CD4-positive, alpha-beta T cell treated with Interleukin-12 subunit alpha and Interleukin-12 subunit beta, for 1 hour (primary cell): ENCODE results near the gene RUNX1.
A peak's percentile ranks its signal among the peaks of the same experiment; 100 is the strongest.

Source experiments
- DNase-seq: peaks from one replicate; pipeline ENCODE4 v3.0.0-alpha.2; 2020

The RUNX1 gene

GRCh38 chr21:34989337-34990151, 59.6 kb downstream of the RUNX1 start:
- DNase-seq, result no peak

GRCh38 chr21:34988625-34989024, 60.5 kb downstream of the RUNX1 start:
- DNase-seq, result no peak

GRCh38 chr21:34988139-34988538, 61.0 kb downstream of the RUNX1 start:
- DNase-seq, result no peak

GRCh38 chr21:34987501-34988072, 61.5 kb downstream of the RUNX1 start:
- no peak for DNase-seq

- peak; percentile 71 for DNase-seq
Observed at GRCh38 chr21:34986561-34987500, 62.3 kb downstream of the RUNX1 start.

DNA sequence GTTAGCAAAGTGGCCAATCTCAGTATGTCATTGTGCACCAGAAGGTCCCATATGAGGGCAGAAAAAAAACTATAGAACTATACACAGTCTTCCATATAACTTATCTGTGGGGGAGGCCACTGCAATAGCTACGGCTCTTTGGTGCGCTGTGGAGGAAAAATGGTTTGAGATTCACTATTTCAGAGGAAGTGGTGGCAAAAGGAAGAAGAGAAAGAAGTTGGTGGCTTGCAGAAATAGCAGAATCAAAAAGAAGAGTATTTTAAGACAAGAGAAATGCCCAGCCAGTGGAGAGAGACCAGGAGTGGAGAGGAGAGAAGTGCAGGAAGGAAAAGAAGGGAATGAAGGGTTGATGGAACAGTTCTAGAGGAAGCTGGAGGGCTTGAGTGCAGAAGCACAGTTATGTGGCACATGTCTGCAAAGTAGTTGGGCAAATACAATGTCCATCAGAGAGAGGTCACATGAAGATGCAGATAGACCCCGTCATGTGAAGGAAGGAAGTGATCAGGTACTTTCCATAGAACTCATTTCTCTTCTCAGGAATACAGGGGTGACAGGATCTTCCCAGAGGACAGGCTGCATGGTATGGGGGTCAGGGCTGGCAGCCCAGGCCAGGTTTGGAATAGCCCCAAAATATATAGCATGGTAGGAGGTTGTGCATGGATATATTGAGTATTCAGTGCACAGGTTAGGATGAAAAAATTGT, 64.6 kb downstream of the RUNX1 start:
- DNase-seq, result no peak

GRCh38 chr21:34983680-34984086, 65.4 kb downstream of the RUNX1 start:
- peak; percentile 38 for DNase-seq

DNA sequence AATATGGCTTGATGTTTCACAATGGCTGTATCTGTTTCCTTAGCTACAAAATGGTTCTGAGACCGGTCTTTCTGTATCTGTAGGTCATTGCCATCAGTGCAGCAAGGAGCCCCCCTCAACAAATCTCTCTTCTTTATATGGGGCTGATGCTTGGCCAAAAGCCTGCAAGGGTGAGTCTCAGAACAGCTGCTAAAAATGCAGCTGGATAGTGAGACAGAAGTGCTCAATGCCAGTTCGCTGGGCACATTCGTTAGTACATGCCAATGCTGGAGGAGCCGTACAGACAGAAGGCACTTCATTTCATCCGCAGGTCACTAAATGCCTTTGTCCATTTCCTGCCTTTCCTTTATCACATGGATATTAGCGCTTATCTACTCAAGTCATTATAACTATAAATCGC, 67.3 kb downstream of the RUNX1 start:
- DNase-seq, result no peak

GRCh38 chr21:34980423-34981115, 68.5 kb downstream of the RUNX1 start:
- no peak for DNase-seq

DNA sequence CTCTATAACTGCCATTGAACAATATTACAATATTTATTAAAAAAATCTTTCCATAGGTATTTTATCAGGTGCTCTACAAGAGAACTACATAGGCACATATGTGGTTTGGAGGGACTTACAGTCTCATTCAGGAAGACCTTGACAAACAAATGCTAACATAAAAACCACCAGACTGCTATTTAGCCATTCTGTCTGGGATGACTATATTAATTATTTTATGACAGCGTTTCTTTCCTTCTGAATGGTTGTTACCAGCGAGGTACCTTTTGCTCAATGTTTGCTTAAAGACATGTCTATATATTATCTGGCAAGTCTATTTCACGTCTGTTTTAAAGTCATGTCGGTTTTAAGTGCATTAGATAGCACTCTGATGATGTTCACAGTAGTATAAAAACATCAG, 69.7 kb downstream of the RUNX1 start:
- no peak for DNase-seq

GRCh38 chr21:34977333-34977732, 71.8 kb downstream of the RUNX1 start:
- DNase-seq, result no peak

- peak; percentile 59 for DNase-seq
Observed at GRCh38 chr21:34974162-34974981, 74.7 kb downstream of the RUNX1 start.

GRCh38 chr21:34973685-34974084, 75.4 kb downstream of the RUNX1 start:
- DNase-seq, result no peak

DNA sequence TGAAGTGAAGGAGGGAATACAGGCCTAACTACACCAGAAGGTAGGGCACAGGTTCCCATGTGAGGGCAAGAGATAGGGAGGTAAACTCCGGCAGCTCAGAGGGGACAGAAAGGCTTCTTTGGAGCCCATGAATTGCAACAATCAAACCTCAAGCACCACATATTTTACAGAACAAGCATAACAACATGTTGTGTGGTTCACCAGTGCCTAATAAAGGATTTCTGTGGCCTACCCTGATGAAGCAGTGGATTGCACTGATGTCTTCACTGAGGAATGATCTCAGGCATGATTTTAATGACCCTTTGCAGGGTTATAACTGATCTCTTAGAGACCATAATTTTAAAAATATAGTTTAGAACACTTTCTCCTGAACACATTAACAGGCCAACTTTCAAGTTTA, 77.4 kb downstream of the RUNX1 start:
- DNase-seq, result no peak

- no peak for DNase-seq
Observed at GRCh38 chr21:34970566-34970965, 78.5 kb downstream of the RUNX1 start.

DNA sequence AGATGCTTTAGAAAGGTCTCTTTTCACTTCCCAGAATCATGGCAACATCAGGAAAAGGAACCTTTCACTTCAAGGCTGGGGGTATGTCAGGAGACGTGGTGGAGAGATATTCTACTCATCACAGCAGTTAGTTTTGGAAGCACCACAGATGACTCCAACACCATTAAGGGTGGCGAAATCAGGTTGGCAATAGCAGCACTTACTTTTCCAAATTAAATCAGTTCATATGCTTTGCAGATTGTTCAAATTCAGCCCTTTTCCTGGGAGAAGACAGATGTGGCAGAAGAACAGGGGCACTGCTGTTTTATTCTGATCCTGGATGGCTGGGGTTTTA, 79.0 kb downstream of the RUNX1 start:
- DNase-seq, result no peak

- no peak for DNase-seq
Observed at GRCh38 chr21:34969423-34970166, 79.5 kb downstream of the RUNX1 start.

DNA sequence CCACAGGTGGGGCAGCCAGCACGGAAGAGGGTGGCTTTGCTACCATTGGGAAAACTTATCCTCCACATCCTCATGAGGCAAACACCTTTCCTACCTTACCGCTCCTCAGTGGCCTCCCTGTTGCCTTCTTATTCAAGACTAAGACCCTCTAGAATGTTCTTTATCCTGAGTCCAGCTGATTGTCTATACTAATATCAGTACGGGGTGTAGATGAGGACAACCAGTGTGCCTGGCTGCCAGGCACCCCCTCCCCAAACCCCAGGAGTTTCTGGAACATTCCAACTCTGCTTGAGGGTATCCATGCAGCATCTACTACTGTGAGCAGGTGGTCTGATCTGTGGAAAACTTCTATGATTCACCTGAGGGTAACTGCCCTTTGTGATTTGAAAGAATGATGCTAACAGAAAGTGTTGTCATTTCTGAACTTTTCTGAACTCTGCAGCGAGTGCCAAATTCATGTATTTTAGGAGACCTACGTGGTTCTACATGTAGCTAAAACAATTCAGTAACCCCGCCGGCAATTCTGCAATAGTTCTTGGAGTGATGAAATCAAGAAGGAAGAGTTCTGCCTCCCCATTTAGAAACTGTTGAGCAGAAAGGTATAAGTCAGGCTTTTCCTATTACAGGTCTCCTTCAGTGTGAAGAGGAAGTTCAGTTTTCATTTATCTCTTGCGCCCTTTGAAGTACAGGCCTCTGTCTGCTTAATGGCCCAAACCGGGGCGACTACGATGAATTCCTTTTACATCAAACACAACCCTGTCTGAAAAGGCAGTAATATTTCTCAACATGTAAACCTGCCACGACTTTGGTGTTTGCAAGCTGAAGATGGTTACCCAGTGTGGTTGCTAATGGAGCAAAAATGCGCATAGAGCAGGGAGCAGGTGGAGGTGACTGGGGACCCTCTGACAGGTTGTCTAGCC, 80.4 kb downstream of the RUNX1 start:
- DNase-seq, result peak; percentile 21

DNA sequence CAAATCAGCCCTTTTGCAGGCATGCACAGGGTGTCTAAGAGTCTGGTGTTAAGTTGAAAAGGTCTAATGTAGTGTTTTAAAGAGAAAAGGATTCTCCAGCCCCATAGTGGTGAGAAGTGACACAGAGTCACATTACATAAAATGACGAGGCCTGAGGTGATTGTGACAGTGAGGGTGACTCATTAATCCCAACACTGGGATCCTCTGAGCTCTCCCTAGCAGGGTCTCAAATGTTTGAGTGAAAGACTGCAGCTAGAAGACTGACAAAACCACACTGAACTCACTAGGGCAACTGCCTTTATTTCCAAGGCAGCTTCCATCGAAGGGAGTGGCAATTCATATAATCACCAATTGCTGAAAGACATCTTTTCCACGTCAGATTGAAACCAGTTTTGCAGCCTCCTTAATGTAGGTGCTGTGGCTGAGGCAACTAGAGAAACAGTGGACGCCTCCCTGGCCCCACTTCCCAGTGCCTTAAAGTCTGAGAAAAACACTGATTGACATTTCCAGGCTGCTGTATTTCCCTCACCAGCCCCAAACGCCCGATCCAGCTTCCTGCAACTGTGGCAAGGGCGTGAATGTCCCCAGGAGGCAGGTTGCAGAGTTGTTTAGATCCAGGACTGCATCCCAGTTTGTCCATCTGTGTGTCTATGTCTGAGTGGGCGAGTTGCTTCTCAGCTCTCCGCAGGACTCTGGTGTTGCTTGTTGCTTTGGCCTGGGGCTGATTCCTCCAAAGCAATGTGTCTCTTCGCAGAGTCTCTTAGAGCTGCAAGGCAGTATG, 81.4 kb downstream of the RUNX1 start:
- DNase-seq, result no peak
